Stimulated activated CD8-positive, alpha-beta memory T cell treated with anti-CD3 and anti-CD28 coated beads, Interleukin-7, amount 100 ng/mL, for 24 hours (primary cell): ENCODE measurements around the gene SPATC1L.
"Not testable (repeated sequence)": the region's sequence is repeated elsewhere in the genome, so short reads cannot be mapped to it uniquely, and the experiment has no call there.

Experiments used
- DNase-seq: peaks from one replicate; pipeline ENCODE4 v3.0.0-alpha.2; 2020; ENCODE audit warnings: low read depth

The SPATC1L gene

DNA sequence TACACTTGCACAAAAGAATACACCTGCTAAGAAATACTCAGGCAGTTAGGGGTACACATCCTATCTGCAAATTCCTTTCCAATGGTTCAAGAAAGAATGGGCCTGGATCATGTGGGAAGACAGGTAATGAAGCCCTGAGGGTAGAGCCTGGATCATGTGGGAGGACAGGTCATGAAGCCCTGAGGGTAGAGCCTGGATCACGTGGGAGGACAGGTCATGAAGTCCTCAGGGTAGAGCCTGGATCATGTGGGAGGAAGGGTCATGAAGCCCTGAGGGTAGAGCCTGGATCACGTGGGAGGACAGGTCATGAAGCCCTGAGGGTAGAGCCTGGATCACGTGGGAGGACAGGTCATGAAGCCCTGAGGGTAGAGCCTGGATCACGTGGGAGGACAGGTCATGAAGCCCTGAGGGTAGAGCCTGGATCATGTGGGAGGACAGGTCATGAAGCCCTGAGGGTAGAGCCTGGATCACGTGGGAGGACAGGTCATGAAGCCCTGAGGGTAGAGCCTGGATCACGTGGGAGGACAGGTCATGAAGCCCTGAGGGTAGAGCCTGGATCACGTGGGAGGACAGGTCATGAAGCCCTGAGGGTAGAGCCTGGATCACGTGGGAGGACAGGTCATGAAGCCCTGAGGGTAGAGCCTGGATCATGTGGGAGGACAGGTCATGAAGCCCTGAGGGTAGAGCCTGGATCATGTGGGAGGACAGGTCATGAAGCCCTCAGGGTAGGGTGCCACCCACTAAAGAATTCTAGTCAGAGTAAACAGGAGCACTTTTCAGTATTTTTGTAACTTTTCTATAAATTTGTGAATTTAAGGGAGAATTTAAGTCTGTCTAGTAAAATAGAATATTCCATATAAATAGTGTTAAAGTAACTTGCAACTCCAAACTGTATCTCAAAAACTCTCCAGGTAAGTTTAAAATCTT lies 16.9 kb upstream of the SPATC1L start:
- DNase-seq, result not testable (repeated sequence)

DNA sequence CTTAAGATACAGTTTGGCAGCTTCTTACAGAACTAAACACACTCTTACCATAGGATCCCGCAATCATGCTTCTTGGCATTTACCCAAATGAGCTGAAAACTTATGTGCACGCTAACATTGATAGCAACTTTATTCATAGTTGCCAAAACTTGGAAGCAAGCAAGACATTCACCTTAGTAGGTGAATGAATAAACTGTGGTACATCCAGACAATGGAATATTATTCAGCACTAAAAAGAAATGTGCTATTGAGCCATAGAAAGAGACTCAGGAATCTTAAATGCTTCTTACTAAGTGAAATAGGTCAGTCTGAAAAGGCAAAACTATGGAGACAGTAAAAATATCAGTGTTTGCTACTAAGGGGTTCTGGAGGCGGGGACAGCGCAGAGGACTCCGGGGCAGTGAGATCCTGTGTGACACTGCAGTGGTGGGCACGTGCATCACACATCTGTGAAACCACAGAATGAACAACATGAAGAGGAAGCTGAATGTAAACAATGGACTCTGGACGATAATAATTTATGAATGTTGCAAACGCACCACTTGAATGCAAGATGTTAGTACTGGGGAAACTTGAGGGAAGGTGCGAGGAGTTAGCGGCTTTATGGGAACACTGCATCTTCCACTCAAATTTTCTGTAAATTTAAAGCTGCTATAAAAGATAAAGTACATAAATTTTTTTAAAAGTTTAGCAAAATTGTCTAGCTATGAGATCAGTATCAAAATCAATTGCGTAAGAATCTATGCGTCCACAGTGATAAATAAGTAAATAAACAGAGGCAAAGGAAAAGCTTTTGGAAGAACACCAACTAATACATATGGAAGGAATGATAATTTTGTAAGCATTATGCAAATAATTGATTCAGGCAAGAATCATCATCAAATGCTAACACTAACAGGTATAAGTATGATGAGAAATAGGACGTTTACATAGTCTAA lies 15.4 kb upstream of the SPATC1L start:
- no peak for DNase-seq

DNA sequence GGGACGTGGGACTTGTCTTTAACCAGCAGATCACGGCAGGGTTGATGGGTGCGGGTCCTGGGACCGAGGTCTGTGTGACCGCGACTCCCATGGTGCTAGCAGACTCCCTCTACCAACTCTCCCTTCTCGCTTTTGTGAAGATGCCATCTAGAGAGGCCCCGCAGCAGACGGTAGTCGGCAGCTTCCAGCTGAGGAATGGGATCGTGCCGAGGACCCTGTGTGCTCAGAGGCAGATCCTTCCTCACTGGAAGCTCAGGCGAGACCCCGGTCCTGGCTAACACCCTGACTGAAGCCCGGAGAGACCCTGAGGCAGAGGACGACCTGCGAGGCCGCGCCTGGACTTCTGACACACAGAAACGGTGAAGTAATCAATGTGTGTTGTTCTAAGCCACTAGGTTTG lies 12.5 kb upstream of the SPATC1L start:
- DNase-seq, result no peak

DNA sequence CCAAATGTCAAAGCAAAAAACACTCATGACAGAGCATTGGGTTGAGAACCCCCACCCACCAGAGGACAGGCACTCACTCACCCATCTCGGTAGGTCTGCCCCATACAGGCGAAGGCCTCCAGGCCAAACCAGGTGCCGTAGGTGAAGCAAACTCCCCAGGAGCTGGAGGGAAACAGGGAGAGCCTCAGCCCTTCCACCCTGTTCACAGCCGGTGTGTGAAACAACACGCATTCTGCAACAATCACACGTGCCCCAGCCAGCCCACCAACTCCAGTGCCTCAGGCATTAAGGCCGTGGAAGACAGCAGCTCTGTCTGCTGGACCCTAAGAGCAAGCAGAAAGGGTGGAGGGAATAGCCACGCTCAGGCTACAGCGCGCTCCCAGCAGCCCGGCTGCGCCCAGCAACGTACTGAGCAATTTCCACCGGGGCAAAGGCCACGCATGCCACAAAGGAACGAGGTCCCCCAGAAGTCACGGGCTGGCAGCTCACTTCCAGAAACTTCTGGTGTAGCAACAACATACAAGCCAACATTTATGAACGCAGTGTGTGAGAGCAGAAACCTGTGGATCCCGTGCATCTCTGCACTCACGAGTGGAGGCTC lies 11.4 kb upstream of the SPATC1L start:
- no peak for DNase-seq

DNA sequence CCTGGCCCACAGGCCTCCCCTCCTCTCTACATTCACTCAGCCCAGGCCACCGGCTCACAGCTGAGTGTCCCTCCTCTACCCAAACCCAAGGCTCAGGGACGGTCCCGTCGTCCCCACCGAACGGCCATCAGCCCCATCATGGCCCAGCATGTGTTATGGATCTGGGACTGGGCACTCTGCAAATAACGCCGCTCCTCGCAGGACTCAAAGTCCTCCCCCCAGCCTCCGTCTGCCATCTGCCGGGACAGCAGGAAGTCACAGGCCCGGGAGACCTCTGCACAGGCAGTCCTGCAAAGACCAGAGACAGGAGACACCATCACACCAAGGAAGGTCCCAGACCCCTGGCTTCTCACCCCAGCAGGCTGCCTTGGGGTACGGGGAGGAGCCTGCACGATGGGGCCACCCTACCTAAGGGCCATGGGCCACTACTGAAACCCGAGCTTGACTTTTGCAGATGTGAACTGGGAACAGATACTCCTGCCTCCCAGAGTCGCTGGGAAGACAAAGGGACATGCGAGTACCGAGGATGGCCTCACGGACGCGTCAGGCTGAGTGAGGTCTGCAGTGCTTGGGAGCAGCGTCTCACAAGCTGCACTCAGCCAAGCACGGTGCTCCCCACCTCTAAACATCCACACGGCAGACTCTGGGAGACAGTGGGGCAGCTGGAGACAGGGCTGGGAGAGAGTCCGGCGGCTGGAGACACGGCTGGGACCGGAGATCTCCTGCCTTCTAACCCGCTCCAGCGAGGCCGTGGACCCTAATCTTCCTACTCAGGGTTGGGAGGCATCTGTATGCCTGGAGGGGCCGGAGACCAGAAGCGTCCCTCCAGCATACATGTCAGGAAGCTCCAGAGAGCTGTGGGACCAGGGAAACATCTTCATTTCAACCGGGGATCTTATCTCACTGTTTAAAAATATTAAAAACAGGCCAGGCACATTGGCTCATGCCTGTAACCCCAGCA lies 10.4 kb upstream of the SPATC1L start:
- no peak for DNase-seq

DNA sequence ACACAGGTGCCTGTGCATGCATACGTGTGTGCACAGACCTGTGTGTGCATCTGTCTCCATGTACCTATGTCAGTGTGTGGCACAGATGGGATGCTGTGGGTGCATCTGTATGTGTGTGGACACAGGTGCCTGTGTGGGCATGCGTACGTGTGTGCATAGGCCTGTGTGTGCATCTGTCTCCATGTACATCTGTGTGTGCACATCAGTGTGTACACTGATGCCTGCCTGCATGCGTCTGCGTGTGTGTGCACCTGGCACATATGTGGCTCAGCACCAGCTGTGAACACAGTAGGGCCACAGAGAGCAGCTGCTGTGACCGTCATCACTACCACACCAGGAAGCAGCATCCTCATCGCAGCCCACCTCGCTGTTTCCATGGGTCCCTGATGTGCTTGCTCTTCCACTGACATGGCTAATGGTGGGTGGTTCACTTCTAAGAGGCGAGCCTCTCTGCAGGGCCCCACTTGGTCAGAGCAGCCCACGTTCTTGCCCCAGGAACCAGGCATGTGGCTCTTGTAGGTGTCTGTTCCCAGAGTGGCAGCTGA lies 9.6 kb upstream of the SPATC1L start:
- no peak for DNase-seq

DNA sequence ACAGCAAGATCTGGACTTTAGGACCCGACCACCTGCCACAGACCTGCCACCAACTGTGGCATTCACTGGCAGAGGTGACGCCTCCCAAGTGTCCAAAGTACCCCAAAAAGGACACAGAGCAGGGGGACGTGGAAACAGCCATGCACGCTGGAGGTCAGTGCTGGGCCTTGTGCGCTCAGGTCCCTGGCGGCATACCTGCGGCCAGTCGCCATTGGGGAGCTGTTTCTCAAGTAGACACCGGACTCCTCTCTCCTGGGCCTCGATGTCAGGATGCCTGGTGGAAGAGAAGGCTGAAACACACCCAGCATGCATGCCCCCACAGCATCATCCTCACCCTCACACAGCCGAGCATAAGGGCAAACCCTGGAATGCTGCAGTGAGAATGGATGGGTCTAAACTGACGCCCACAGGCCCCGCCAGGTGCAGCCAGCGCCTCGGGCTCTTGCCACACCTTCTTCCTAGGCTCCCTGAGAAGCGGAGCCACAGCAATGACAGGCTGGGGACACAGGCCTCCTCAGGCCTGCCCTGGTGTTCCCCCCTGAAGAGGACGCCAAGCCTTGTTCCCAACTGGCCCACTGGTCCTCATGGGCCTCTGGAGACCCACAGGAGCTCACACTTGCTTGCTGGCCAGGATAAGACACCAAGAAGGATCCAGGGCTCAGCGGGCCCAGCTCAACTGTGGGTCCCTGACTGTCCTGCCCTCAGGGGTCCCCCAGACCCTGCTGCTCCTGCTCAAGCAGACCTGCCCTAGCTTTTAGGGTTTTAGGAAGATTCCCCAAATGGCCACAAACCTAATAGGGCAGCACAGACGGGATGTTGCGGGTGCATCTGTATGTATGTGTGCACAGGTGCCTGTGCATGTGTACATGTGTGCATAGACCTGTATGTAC lies 7.7 kb upstream of the SPATC1L start:
- no peak for DNase-seq

DNA sequence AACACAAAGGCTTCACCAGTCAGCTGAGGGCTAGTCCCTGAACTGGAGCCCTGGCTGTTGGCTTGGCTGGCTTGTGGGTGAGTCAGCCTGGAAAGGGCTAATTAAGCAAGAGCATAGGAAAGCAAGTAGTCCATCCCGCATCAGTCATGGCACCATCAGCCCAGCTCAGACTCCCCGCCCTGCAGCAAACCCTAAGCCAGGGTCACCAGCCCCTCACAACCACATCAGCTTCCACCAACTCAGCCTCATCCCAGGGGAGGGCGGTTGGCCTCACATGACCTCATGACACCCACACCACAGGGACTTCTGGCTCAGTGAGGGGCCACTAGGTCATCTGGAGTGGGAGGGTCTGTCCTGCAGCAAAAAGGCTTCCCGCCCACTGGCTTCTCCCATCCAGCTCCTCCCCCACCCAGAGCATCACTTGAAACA lies 7.0 kb upstream of the SPATC1L start:
- no peak for DNase-seq

DNA sequence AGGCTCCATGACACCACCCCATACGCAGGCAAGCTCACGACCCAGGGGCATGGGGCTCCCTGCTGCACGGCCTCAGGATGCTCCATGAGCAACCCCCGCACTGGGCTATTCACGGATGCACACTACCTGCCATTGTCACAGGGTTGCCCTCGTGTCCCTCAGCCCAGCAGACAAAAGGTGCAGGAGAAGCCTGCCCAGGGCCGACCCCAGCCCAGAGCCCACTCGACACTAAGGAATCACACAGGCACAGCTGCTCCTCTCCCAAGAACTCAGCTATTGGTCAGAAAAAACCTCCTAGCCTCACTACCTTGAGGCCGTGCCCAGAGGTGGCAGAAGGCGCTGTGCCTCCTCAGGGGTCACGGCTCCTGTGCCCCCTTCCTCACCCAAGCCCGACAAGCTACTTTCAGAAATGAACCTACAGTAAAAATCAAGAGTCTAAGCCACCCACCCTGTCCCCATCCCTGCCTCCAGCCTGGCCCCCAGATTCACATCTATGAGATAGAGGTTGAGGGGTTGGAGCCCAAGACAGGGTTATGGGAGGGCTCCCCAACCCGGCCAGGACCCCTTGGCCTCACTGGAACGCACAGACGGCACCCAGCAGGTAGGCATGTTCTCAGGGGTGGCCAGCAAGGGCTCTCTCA lies 6.4 kb upstream of the SPATC1L start:
- no peak for DNase-seq

DNA sequence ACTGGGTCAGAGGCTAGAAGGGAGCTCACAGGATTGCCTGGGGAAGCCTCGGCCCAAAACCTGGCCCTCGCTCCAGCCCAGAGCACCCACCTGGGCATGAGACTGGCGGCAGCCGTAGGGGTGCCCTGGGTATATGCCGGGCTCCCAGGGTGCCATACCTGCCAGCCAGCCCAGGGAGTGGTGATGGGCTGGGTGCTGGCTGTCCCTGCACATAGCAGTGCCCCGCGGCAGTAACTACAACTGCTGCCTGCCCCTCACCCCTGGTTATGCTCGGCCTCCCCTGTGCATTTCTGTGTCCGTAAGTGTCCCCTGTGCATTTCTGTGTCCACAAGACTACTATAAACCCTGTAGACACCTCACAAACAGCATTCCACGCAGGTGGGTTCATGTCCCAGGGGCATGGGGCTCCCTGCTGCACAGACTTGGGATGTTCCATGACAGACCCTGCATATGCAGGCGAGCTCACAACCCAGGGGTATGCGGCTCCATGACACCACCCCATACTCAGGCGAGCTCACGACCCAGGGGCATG lies 5.8 kb upstream of the SPATC1L start:
- DNase-seq, result no peak

DNA sequence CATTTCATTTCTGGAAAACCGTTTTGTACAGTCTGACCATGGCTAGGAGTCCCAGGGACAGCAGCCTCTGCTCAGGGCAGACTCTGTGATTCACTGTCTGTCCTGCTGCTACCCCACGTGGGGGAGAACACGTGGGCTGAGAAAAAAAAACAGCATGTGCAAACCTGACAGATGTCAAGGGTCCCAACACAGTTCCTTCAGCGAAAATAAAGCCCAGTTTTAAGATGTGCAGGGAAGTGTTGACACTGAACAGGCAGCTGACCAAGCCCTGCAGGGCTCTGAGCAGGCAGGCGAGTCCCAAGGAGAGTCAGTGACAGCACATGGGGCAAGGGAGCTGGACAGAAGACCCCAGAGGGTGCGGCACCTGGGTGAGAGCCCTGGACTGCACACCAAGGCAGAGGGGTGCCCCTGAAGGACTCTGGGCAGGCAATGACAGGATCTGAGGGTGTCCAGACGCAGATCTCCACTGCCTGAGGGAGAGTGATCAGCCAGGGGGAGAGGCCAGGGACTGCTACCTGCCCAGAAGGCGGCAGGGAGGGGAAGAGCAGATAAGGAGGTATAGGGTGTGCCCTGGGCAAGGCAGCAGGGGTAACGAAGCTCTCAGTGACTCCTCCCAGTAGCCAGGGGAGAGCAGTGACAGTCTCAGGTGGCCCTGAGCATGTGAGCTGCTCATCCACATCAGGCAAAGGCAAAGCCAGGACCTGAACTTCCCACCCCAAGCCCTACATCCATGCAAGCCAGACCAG lies 5.1 kb upstream of the SPATC1L start:
- no peak for DNase-seq

DNA sequence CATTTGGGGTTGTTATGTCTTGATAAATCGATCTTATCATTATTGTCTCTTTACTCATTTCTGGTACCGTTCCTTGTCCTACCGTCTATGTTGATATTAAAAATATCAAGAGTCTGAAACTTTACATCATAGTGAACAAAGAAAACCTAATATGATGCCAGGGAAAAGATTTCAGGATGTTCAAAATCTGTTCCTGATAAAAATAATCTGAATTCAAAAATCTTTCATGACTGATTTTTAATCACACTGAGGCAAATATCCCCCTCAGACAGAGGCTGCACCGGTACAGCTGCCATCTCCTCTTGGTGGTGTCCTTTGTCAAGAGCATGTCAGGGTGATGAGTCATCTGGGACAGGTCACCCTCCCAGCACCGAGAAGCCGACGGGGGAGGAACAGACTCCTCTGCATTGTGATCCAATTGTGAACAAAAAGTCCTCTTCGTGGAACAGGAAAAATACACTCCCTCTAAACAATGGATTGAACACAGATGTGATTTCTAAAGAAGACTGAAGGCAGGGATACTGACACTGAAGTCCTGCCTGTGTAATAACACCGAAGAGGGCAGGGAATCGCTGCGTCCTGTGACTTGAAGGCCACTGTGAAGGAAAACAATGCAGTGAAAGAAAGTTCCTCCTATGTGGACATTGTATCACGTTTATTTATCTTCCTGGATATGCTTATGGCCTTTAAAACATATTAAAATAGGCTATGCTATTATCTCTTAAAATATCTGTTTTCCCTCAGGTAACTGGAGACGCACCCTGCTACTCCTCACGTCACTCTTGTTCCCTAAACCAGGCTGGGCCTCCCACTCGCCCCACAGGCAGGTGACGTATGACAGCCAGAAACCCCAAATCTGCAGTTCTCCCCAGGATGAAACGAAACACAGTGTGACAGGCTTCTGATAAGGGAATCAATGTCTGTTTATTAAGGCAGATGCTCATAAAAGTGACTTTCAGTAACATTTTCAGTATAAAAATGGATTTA lies 4.3 kb upstream of the SPATC1L start:
- DNase-seq, result no peak

DNA sequence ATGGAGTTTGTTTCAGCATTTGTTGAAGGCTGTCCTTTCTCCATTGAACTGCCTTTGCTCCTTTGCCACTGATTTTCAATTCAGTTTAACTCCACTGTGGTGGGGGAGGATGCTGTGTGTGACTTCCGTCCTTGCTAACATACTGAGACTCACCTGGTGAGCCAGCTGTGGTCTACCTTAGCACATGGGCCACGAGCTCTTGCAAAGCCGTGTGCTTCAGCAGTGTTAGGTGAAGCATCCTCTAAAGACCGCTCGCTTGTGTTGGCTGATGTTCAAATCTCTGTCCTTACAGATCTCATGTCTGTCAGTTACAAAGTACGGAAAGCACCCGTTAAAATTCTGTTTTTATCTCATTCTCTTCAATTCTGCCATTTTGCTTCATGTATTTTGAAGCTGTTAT lies 3.6 kb upstream of the SPATC1L start:
- DNase-seq, result no peak

DNA sequence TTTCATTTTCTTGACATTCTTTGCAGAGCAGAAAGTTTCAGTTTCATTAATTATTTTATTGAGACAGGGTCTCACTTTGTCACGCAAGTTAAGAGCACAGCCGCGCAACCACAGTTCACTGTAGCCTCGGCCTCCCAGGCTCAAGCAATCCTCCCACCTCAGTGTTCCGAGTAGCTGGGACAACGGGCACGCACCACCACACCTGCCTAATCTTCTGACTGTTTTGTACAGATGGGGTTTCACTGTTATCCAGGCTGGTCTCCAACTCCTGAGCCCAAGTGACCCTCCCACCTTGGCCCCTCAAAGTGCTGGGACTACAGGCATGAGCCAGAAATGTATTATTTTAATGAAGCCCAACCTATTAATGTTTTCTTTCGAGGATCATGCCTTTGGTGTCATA lies 3.0 kb upstream of the SPATC1L start:
- DNase-seq, result no peak

DNA sequence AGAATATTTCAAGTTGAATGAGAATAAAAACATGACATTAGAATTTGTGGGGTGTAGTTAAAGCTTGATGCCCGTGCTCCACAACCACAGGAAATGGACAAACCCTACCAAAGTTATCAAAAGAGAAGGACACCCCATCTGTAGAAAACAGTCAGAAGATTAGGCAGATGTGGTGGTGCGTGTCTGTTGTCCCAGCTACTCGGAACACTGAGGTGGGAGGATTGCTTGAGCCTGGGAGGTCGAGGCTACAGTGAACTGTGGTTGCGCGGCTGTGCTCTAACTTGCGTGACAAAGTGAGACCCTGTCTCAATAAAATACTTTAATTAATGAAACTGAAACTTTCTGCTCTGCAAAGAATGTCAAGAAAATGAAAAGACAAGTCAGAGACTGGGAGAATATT lies 1.5 kb upstream of the SPATC1L start:
- DNase-seq, result no peak

DNA sequence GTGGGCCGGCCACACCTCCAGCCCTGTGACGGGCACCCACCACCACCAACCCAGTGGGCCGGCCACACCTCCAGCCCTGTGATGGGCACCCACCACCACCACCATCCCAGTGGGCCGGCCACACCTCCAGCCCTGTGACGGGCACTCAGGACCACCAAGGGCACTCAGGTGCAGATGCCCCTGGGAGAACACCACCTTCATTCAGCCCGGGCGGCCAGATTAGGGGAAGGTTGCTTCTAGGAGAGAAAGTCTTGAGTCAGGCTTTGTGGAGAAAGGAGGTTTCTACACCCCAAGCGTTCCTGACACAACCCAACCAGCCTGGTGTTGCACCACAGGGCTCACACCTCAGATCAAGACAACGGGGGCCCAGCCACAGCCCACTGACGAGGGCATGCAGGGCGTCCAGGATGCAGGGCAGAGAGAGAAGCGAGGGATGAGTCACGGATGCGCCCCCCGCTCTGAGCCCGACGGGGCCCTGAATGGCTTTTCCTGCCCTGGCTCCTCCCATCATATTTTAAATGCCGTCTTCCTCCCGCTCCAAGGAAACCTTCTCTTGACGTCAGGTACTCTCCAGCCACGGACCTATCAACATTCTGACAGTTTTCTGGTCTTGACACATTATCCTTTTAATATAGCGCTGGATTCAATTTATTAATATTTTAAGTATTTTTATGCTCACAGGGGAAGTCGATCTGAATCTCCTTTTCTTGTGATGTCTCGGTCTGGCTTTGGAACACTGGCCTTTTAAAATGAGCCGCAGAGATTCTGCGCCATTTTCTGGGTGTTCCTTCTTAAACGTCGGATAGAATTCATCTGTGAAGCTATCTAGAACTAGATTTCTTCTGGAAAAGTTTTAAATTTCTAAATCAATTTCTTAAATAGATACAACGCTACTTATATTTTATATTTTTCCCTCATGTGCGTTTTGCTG lies 631 bp upstream of the SPATC1L start:
- DNase-seq, result peak; percentile 46
